GM11168 (cell line): ENCODE results near the gene NFIL3.

Experiments used
- in situ Hi-C: fragments of 300-500 bp; cut with MboI; formaldehyde crosslinking; loops from one replicate; pipeline ENCODE4 v1.12.0; 2022; ENCODE audit warnings: low sequenced_read_pairs; ENCODE audit not compliant: unreplicated experiment

NFIL3 gene

DNA sequence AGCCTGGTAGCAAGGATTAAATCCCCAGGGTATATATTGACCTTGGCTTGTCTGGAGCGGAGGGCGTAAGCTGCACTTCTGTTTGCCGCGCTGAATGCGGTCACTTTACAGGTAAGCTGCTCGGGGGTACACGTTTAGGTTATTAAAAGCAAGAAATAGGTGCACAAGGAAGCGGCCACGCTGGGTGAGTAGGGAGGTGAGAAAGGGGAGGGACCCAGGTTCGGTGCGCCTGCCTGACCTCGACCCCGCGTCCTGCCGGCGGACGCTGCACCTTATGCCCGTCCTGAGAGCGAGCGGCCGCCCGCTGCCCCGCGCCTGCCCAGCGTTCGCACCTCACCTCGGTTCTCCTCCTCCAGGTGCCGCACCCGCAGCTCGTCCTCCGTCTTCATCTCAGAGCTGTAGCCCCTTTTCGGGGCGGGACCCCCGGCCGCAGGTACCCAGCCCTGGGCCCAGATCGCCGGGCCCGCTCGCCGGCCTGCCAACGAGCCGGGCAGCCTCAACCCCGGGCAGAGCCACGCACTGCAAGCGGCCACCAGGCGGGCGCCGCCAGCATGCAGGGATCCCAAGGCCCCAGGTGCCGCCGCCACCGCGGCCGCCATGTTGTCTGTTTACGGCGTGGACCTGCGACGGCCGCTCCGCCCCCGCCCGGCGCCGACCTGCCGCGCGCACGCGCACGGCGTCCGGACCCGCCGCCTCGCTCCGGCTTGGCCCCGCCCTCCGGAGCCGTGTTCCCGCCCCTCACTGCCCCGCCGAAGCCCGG lies 62.2 kb downstream of the NFIL3 start, which contains the start of gene AUH:
AUH (minus strand) TSS at position 628 of the 760 bp plus-strand sequence; CDS start at position 599, 29 bp downstream.
- in situ Hi-C loops = no loop called here

DNA sequence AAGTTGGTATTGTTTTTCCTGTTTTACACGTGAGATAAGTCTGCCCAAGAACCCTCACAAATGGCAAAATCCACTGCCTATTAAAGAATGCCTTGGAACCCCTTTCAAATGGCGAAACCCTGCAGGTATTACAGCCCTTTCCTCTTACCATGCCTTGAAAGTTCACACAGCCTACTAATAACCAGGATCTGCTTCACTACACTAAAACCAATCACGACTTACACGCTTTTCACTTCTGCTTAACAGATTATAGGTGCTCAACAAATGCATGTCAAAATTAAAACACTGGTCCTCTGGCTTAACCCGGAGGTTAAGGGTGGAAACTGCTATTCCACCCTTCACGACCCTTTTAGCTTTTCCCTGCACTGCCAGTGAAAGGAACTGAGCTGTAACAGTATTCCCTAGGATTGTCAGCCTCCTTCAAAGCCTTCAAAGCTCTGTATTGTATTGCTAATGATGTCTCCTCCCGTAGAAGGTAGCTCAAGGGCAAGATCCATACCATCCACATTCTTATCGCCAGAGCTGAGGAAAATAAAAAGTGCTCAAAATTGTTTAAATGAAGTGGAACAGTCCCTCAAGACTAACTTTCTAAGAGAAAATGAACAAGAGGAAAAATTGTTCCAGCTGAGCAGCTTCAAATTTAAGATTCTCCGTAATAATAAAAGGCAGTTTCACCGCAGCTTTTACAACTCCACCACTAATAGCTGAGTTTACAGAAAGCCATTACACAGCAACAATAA lies 62.9 kb downstream of the NFIL3 start:
- in situ Hi-C loops = no loop called here

DNA sequence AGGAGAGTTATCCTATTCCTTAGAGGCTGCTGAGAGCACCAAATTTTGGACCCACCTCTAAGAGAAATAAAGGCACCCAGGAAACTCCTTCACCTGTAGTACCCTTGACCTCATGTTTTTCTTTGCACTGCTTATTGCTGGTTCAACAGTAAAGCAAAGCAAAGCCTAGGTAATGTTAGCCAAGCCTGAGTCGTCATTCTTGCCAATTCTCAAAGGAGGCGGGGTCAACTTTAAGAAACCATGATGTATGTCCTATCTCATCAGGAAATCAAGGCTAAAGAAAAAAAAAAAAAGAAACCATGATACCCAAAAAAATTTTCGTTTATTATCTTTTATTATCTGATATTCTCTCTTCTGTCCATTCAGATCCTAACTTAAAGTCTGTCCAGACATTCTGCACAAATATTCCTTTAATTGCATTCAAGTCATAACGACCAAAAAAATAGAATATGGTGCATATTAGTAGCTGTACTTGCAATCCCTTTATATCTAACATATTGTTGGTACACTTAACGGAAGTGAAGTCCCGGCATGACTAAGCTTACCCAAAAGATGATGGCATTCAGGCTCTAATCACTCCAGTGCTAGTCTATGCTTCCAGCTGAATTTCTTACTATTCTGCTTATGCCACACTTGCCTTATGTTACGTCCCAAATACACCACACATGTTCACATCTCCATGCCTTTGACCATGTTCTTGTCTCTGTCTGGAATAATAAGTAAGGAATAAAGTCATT lies 63.7 kb downstream of the NFIL3 start:
- in situ Hi-C loops = no loop called here

DNA sequence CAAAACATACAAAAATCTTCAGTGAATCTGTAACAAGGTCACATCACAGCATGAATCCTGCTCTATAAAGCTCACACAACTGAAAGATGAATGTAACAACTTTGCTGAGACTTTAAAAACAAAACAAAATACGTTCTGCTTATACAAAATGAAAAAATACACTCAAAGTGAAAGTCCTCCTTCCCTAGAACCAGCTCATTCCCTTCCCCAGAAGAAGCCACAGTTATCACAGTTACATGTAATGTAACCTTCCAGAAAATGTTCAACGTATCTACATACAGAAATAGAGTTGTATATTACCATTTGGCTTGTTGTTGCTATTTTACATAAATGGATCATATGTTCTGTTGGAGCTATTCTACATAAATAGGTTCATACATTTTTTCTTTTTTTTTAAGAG lies 64.5 kb downstream of the NFIL3 start:
- in situ Hi-C loops = no loop called here
